Mucosa of descending colon (tissue), 3 donors: ENCODE data around the gene FGFRL1. TPM values are rescaled to one million over a fixed set of nuclear protein-coding genes. Genes with fewer than 3 reads are reported as not detected.

Experiments used
- ATAC-seq: fragments of 200-7000 bp; cut with Tn5 transposase; one replicate; pipeline ENCODE4 v1.9.1; 2020; ENCODE audit warnings: mild to moderate bottlenecking, moderate library complexity
- DNase-seq, 3 donors: peaks; one replicate each; pipeline ENCODE4 v3.0.0-alpha.2; 2020
- H3K36me3 ChIP-seq: fragments of 200-600 bp; one replicate; pipeline ENCODE4 v1.8.0; 2021; ENCODE audit warnings: low read depth, mild to moderate bottlenecking
- H3K4me1 ChIP-seq: fragments of 200-600 bp; one replicate; pipeline ENCODE4 v1.8.0; 2021; ENCODE audit warnings: low read depth, mild to moderate bottlenecking
- H3K4me3 ChIP-seq: fragments of 200-600 bp; one replicate; pipeline ENCODE4 v1.8.0; 2021; ENCODE audit warnings: mild to moderate bottlenecking
- H3K9me3 ChIP-seq: fragments of 200-600 bp; one replicate; pipeline ENCODE4 v1.8.0; 2021; ENCODE audit warnings: mild to moderate bottlenecking
- CTCF ChIP-seq: fragments of 200-600 bp; IDR thresholded peaks from one replicate; pipeline ENCODE4 v1.8.0; 2022; ENCODE audit warnings: antibody characterized with exemption, mild to moderate bottlenecking
- intact Hi-C, 2 donors: fragments of 100-400 bp; cut with DNase I in 1 of 2; cut with micrococcal nuclease in 1 of 2; formaldehyde crosslinking; loops; one replicate each; pipeline versions ENCODE4 v1.11.0 to v1.11.1; 2022; cut with DNase I, micrococcal nuclease
- total RNA-seq, 3 donors: library from RNA; stranded (reverse); fragmentation: NEBNext Ultra II Directional in 2 of 3; extraction: Animal tissue kit (Norgen Biotek cat#: 25700) in 2 of 3; gene quantifications; one replicate each; pipeline versions ENCODE4 v1.2.1 to v1.2.4, GENCODE V29; 2021 to 2023
- donor health status: DM: no; HTN: no; CAD: no; lungs with moderate emphysema.
- donor health status: DM: no; HTN: no; CAD: no.
- donor health status: DM: no; HTN: yes; CAD: no.

The FGFRL1 gene
- total RNA-seq, 3 donors from 2014 or later: 14.7 to 19.3 (median 16.9) TPM

GRCh38 chr4:990746-991367 is 20.6 kb upstream of the FGFRL1 start:
- no peak for ATAC-seq
- no peaks in the 10 kb centered on the region for H3K9me3 ChIP-seq
- H3K36me3 ChIP-seq: no peaks in the 10 kb centered on the region
- H3K4me3 ChIP-seq: no peak overlapping the region
- DNase-seq: peak in 2 of 3 donors; percentile 33 to 57
- no peak for TF ChIP-seq CTCF
- intact Hi-C loops: no loop called here
- H3K4me1 ChIP-seq: peaks cover 28% of the 10 kb centered on the region

GRCh38 chr4:991451-992296 is 19.8 kb upstream of the FGFRL1 start:
- ATAC-seq: no peak
- peak in 2 of 3 donors; percentile 49 to 59 for DNase-seq
- Histone ChIP-seq H3K9me3 (no peaks in the 10 kb centered on the region), H3K4me3 (no peak overlapping the region), H3K4me1 (peaks cover 31% of the 10 kb centered on the region), H3K36me3 (no peaks in the 10 kb centered on the region)
- intact Hi-C loops: no loop called here
- TF ChIP-seq CTCF: no peak

- peaks cover 36% of the 10 kb centered on the region for H3K4me1 ChIP-seq
- no peak for TF ChIP-seq CTCF
- peak overlapping the region; percentile 9 for H3K4me3 ChIP-seq
- intact Hi-C loops: no loop called here
- peak; percentile 84 for ATAC-seq
- no peaks in the 10 kb centered on the region for H3K36me3 ChIP-seq
- DNase-seq: peak; percentile 88 to 89 (median 89)
- no peaks in the 10 kb centered on the region for H3K9me3 ChIP-seq
These were observed 18.9 kb upstream of the FGFRL1 start for GRCh38 chr4:992297-993110.

- H3K4me3 ChIP-seq: peak within 1 kb of the TSS; percentile 9
- no peaks in the 10 kb centered on the region for H3K9me3 ChIP-seq
- DNase-seq (peak; percentile 66 to 68 (median 66)), ATAC-seq (peak; percentile 73)
- intact Hi-C loops: no loop called here
- peaks cover 32% of the 10 kb centered on the region for H3K4me1 ChIP-seq
- H3K36me3 ChIP-seq: no peaks in the 10 kb centered on the region
- no peak for TF ChIP-seq CTCF
These were observed 18.1 kb upstream of the FGFRL1 start, which contains the start of gene SLC26A1 for GRCh38 chr4:993111-994029. TSS of gene SLC26A1 (minus strand) at chr4:993404. CDS start at chr4:991703, 1,701 bp downstream.
